Activated CD8-positive, alpha-beta memory T cell treated with anti-CD3 and anti-CD28 coated beads, Interleukin-2, amount 50 U/mL, for 24 hours (primary cell): ENCODE measurements around the gene MYOC.
"Not testable (repeated sequence)": the region's sequence is repeated elsewhere in the genome, so short reads cannot be mapped to it uniquely, and the experiment has no call there.

Experiments used
- DNase-seq: peaks from one replicate; pipeline ENCODE4 v3.0.0-alpha.2; 2020; ENCODE audit errors: extremely low read depth

Gene MYOC

GRCh38 chr1:171606402-171606941 is 46.0 kb downstream of the MYOC start:
- DNase-seq = no peak

- not testable (repeated sequence) for DNase-seq
Observed at GRCh38 chr1:171603042-171603441, 49.4 kb downstream of the MYOC start.

- no peak for DNase-seq
Observed at GRCh38 chr1:171600862-171601261, 51.6 kb downstream of the MYOC start.

- DNase-seq = not testable (repeated sequence)
Observed at GRCh38 chr1:171600310-171600709, 52.2 kb downstream of the MYOC start.

- no peak for DNase-seq
Observed at GRCh38 chr1:171597203-171597602, 55.3 kb downstream of the MYOC start.

- DNase-seq = no peak
Observed at GRCh38 chr1:171596705-171597104, 55.8 kb downstream of the MYOC start.

- DNase-seq = no peak
Observed at GRCh38 chr1:171596119-171596518, 56.4 kb downstream of the MYOC start.

- no peak for DNase-seq
Observed at GRCh38 chr1:171595324-171595723, 57.2 kb downstream of the MYOC start.

- DNase-seq = no peak
Observed at GRCh38 chr1:171590022-171590421, 62.5 kb downstream of the MYOC start.

GRCh38 chr1:171588230-171588629 is 64.3 kb downstream of the MYOC start:
- DNase-seq = no peak

GRCh38 chr1:171585715-171586114 is 66.8 kb downstream of the MYOC start:
- DNase-seq = no peak
